Sigmoid colon (tissue), 7 donors: ENCODE measurements around the gene RASA1. TPM values are rescaled to one million over a fixed set of nuclear protein-coding genes. Genes with fewer than 3 reads are reported as not detected.

ENCODE experiments used
- DNase-seq: peaks from one replicate; pipeline ENCODE4 v3.0.0-alpha.2; 2019
- H3K27ac ChIP-seq, 4 donors: fragments of 200-600 bp; sonication (generic); one replicate each; pipeline ENCODE4 v1.5.1; 2016 to 2019; ENCODE audit warnings: mild to moderate bottlenecking in 1 of 4
- H3K27me3 ChIP-seq, 3 donors: fragments of 200-600 bp; sonication (generic); one replicate each; pipeline ENCODE4 v1.5.1; 2019; ENCODE audit warnings: mild to moderate bottlenecking in 1 of 3
- H3K36me3 ChIP-seq, 4 donors: fragments of 200-600 bp; sonication (generic); one replicate each; pipeline ENCODE4 v1.5.1; 2016 to 2019
- H3K4me1 ChIP-seq, 4 donors: fragments of 200-600 bp; sonication (generic); one replicate each; pipeline ENCODE4 v1.5.1; 2017 to 2019
- H3K4me3 ChIP-seq, 4 donors: fragments of 200-600 bp; sonication (generic); one replicate each; pipeline ENCODE4 v1.5.1; 2017 to 2019; ENCODE audit warnings: mild to moderate bottlenecking in 2 of 4, moderate library complexity in 1 of 4
- H3K9me3 ChIP-seq, 4 donors: fragments of 200-600 bp in 3 of 4; sonication (generic) in 3 of 4; one replicate each; pipeline versions ENCODE4 v1.5.1 to v1.6.1; 2013 to 2019
- EP300 ChIP-seq, 4 donors: sonication (generic); formaldehyde crosslinking; IDR thresholded peaks; one replicate each; pipeline ENCODE4 v1.6.1; 2017; ENCODE audit warnings: antibody characterized with exemption in 4 of 4
- POLR2A ChIP-seq, 2 donors: fragments of 450-650 bp; IDR thresholded peaks; one replicate each; pipeline ENCODE4 v1.6.1; 2016; ENCODE audit warnings: antibody characterized with exemption in 2 of 2, mild to moderate bottlenecking in 2 of 2, moderate library complexity in 2 of 2
- POLR2AphosphoS5 ChIP-seq, 4 donors: sonication (generic); formaldehyde crosslinking; IDR thresholded peaks; one replicate each; pipeline ENCODE4 v1.6.1; 2017; ENCODE audit warnings: antibody characterized with exemption in 4 of 4
- WGBS, 2 donors: extraction: QIAGEN DNeasy Blood & Tissue Kit; methylation state at CpG; one replicate each; pipeline ENCODE4 v1.1.7; 2013; 5-methylcytosine and 5-hydroxymethylcytosine counted together
- intact Hi-C: fragments of 100-400 bp; cut with DNase I; formaldehyde crosslinking; loops from one replicate; pipeline ENCODE4 v1.15.1; 2023
- polyA plus RNA-seq, 3 donors: library from polyadenylated mRNA; stranded (reverse); fragments of 200-250 nt; gene quantifications; one replicate each; pipeline ENCODE4 v1.2.3, GENCODE V29; 2013
- total RNA-seq, 4 donors: library from RNA; depleted of rRNA; stranded (reverse); fragments of >200 nt; gene quantifications; one replicate each; pipeline ENCODE4 v1.1.0, GENCODE V29; 2016
- TF ChIP-seq, protein P1 (sequence below), 4 experiments: fragments of 450-650 bp in 3 of 4; fragments of 200-600 bp in 1 of 4; IDR thresholded peaks; one replicate each; pipeline ENCODE4 v1.5.1; 2016 to 2019; ENCODE audit warnings: antibody characterized with exemption in 4 of 4, mild to moderate bottlenecking in 3 of 4, moderate library complexity in 2 of 4
- donor health status: healthy with polysubstance abuse.
- donor health status: Bipolar disorder and iron deficiency.
- donor health status: healthy.

The RASA1 gene
- total and polyA plus RNA-seq, 7 donors = 9.0 to 30.0 (median 22.7) TPM

DNA sequence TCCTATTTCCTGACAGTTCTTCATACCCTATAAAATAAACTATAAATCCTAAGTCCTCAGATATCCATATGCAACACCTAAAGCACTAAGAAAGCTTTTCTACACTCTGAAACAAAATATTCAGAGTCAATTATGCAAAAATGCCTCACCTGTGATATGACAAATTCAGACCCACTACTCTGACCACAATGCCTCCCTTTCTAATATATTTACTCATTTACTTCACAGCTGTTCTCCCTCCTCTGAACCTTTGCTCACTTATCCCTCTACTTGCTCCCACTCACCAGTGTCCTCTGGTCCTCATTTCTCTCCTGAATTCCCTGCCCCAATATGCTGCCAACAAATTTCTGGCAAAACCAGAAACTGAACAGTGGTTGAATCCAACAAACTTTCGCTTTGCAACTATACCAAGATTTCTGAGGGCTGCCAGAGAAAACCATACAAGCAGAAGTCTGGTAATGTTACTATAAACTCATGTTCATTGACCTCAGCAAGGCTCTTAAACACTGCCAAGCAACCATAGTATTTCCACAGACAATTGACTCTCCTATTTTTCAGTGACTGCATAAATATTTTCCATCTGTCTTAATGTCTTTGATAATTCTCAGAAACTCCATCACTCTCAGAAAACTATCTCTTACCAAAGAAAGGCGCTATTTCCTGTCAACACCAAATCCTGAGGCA, 137.9 kb downstream of the RASA1 start:
- Histone ChIP-seq H3K9me3 (no peaks in the 10 kb centered on the region), H3K4me1 (peaks cover 0 to 4% (median under 1%) of the 10 kb centered on the region in 4 donors), H3K27me3 (no peaks in the 10 kb centered on the region), H3K27ac (no peak overlapping the region), H3K4me3 (no peak overlapping the region), H3K36me3 (peaks cover 16 to 88% (median 31%) of the 10 kb centered on the region in 4 donors)
- DNase-seq = no peak
- TF ChIP-seq POLR2AphosphoS5 (IDR thresholded peaks at IDR 0.05) (no peak), POLR2A (IDR thresholded peaks at IDR 0.05) (no peak), EP300 (IDR thresholded peaks at IDR 0.05) (no peak)
- TF ChIP-seq, protein P1, sequence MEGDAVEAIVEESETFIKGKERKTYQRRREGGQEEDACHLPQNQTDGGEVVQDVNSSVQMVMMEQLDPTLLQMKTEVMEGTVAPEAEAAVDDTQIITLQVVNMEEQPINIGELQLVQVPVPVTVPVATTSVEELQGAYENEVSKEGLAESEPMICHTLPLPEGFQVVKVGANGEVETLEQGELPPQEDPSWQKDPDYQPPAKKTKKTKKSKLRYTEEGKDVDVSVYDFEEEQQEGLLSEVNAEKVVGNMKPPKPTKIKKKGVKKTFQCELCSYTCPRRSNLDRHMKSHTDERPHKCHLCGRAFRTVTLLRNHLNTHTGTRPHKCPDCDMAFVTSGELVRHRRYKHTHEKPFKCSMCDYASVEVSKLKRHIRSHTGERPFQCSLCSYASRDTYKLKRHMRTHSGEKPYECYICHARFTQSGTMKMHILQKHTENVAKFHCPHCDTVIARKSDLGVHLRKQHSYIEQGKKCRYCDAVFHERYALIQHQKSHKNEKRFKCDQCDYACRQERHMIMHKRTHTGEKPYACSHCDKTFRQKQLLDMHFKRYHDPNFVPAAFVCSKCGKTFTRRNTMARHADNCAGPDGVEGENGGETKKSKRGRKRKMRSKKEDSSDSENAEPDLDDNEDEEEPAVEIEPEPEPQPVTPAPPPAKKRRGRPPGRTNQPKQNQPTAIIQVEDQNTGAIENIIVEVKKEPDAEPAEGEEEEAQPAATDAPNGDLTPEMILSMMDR (IDR thresholded peaks at IDR 0.05) = no peak
- intact Hi-C loops = no loop called here
- WGBS, 2 donors = 93 to 94% methylated on average over 2 of the region's 2 CpGs

DNA sequence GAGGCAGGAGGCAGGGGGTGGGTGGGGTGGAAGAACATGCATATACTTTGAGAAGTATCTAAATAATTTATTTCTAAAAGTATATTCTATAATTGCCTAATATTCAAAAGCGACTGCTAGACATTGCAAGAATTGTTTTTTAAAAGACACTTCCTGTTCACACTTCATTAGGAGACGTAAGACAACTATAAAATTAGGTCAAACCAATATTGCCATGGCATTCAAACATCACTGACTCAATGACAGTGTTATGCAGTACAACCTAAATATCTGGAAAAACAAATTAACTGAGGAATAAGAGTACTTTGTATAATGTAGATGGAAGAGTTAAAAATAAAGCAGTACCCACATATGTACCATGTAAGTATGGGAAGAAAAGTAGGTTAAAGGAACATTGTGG, 140.5 kb downstream of the RASA1 start:
- 74 to 80% methylated on average over 2 of the region's 2 CpGs for WGBS, 2 donors
- H3K27me3 ChIP-seq = no peaks in the 10 kb centered on the region
- DNase-seq = no peak
- intact Hi-C loops = no loop called here
- H3K36me3 ChIP-seq = peaks cover 13 to 72% (median 18%) of the 10 kb centered on the region in 4 donors
- no peak overlapping the region for H3K4me3 ChIP-seq
- H3K9me3 ChIP-seq = no peaks in the 10 kb centered on the region
- no peak for TF ChIP-seq POLR2A (IDR thresholded peaks at IDR 0.05)
- TF ChIP-seq POLR2AphosphoS5 (IDR thresholded peaks at IDR 0.05) = no peak
- TF ChIP-seq, protein P1 (IDR thresholded peaks at IDR 0.05) = no peak
- no peak for TF ChIP-seq EP300 (IDR thresholded peaks at IDR 0.05)
- no peak overlapping the region for H3K27ac ChIP-seq
- peaks cover 0 to 16% (median 11%) of the 10 kb centered on the region in 4 donors for H3K4me1 ChIP-seq

DNA sequence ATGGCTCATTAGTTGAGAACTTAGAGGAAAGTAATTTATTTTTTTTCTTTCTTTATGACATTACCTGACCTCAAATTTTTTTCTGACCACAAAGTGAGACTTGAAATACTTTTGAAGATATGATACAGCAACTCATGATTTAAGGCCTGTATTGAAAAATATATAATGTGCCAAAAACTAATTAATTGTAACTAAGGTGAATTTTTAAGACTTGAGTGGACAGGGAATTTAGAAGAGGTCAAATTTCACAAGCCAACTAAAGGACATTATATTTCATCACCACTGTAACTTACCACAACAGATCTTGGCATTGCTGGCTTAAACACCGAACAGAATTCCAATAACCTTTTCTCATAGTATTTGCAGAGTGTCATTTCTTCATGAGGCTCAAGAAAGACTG, 143.2 kb downstream of the RASA1 start:
- H3K4me1 ChIP-seq = peaks cover 0 to 20% (median 14%) of the 10 kb centered on the region in 4 donors
- peak overlapping the region in 3 of 4 donors; percentile 95 to 98 (median 97) for H3K27ac ChIP-seq
- H3K9me3 ChIP-seq = no peaks in the 10 kb centered on the region
- TF ChIP-seq, protein P1 (IDR thresholded peaks at IDR 0.05) = no peak
- TF ChIP-seq EP300 (IDR thresholded peaks at IDR 0.05) (no peak), POLR2AphosphoS5 (IDR thresholded peaks at IDR 0.05) (no peak), POLR2A (IDR thresholded peaks at IDR 0.05) (no peak)
- no peaks in the 10 kb centered on the region for H3K27me3 ChIP-seq
- peak overlapping the region in 1 of 4 donors; percentile 66 for H3K4me3 ChIP-seq
- intact Hi-C loops = loop anchor here (5.0 to 10.0 kb wide), 3 partner anchors 144 to 1276 kb away; partner anchors contain the start of gene RASA1
- WGBS, 2 donors = 83 to 89% methylated on average over 1 of the region's 1 CpG
- H3K36me3 ChIP-seq = peaks cover 6 to 46% (median 12%) of the 10 kb centered on the region in 4 donors
- DNase-seq = no peak

DNA sequence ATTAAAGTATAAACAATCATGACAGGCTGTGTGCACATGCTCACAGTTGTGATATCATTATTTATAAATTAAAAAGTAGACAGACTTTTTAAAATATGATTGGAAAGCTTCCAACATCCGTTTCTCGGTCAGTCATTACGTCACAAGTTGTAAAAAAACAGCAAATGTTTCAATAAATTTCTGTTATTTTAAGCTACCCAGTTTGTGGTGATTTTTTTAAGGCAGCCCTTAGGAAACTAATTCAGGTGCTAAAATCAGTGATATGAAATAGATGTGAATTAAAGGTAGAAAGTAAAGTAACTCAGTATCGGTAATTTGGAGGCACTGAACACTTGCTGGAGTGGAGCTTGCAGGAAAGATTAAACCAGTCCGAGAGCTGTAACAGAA, 143.9 kb downstream of the RASA1 start:
- 2 to 7% methylated on average over 5 of the region's 5 CpGs for WGBS, 2 donors
- Histone ChIP-seq H3K27me3 (no peaks in the 10 kb centered on the region), H3K27ac (peak overlapping the region; percentile 94 to 98 (median 96)), H3K9me3 (no peaks in the 10 kb centered on the region), H3K36me3 (peaks cover 6 to 40% (median 12%) of the 10 kb centered on the region in 4 donors), H3K4me1 (peaks cover 0 to 20% (median 14%) of the 10 kb centered on the region in 4 donors), H3K4me3 (peak overlapping the region; percentile 55 to 83 (median 74))
- TF ChIP-seq, protein P1 (IDR thresholded peaks at IDR 0.05) = no peak
- TF ChIP-seq POLR2AphosphoS5 (IDR thresholded peaks at IDR 0.05) = no peak
- TF ChIP-seq EP300 (IDR thresholded peaks at IDR 0.05) = no peak
- TF ChIP-seq POLR2A (IDR thresholded peaks at IDR 0.05) = no peak
- intact Hi-C loops = loop anchor here (5.0 to 10.0 kb wide), 3 partner anchors 144 to 1276 kb away; partner anchors contain the start of gene RASA1
- DNase-seq = no peak
